SK-N-SH (cell line): ENCODE data around the gene SPDYC. TPM values are rescaled to one million over a fixed set of nuclear protein-coding genes. Genes with fewer than 3 reads are reported as not detected.

ENCODE experiments used
- CTCF ChIA-PET: fragments of 300-600, 350-600 bp; formaldehyde crosslinking; extraction: SDS; loops from one replicate; lab custom pipeline; 2021; lab: Yijun Ruan, JAX
- POLR2A ChIA-PET: fragments of 350-600 bp; sonication (Branson Sonifier 250); formaldehyde crosslinking; extraction: SDS; loops from one replicate; lab custom pipeline; 2020; ENCODE audit warnings: antibody characterized with exemption, inconsistent platforms; lab: Yijun Ruan, JAX
- DNase-seq: peaks from one replicate; pipeline ENCODE4 v3.0.0; 2012
- H2AFZ ChIP-seq: fragments of 200-600 bp; sonication (generic); 2 replicates; pipeline ENCODE4 v1.8.1; 2016; ENCODE audit warnings: antibody characterized with exemption, mild to moderate bottlenecking, low read depth
- H3F3A ChIP-seq: fragments of 200-600 bp; sonication (generic); replicated peaks from 2 replicates; pipeline ENCODE3; 2016; ENCODE audit warnings: antibody characterized with exemption, mild to moderate bottlenecking; ENCODE audit not compliant: insufficient read depth
- H3K27ac ChIP-seq, 2 experiments: fragments of 200-500 bp in 1 of 2; fragments of 200-600 bp in 1 of 2; sonication (Bioruptor generic) in 1 of 2; sonication (generic), shearing (Covaris generic) in 1 of 2; 2 replicates each; pipeline versions ENCODE4 v1.5.1 to v1.6.1; 2014 to 2016; ENCODE audit warnings: low read depth in 2 of 2, inconsistent platforms in 1 of 2, low read length in 1 of 2, mild to moderate bottlenecking in 1 of 2, mixed read lengths in 1 of 2
- H3K27me3 ChIP-seq: fragments of 200-600 bp; sonication (generic), shearing (Covaris generic); 2 replicates; pipeline ENCODE4 v1.6.1; 2016; ENCODE audit warnings: mixed run types; ENCODE audit not compliant: insufficient read depth
- H3K36me3 ChIP-seq, 2 experiments: fragments of 200-500 bp in 1 of 2; fragments of 200-600 bp in 1 of 2; sonication (Bioruptor generic) in 1 of 2; sonication (generic) in 1 of 2; replicated peaks in 1 of 2; 2 replicates each; pipeline versions ENCODE3 to v1.5.1; 2014 to 2016; ENCODE audit warnings: low read length in 1 of 2, mild to moderate bottlenecking in 1 of 2; ENCODE audit not compliant: insufficient read depth in 2 of 2, control insufficient read depth in 1 of 2
- H3K4me1 ChIP-seq, 2 experiments: fragments of 200-500 bp in 1 of 2; fragments of 200-600 bp in 1 of 2; sonication (Bioruptor generic) in 1 of 2; sonication (generic), shearing (Covaris generic) in 1 of 2; 2 replicates each; pipeline versions ENCODE4 v1.5.1 to v1.6.1; 2014 to 2016; ENCODE audit warnings: low read depth in 1 of 2, low read length in 1 of 2, mixed run types in 1 of 2; ENCODE audit not compliant: insufficient read depth in 2 of 2, control insufficient read depth in 1 of 2
- H3K4me2 ChIP-seq: fragments of 200-600 bp; sonication (generic), shearing (Covaris generic); 2 replicates; pipeline ENCODE4 v1.6.1; 2017; ENCODE audit warnings: mixed run types
- H3K4me3 ChIP-seq, 2 experiments: fragments of 200-500 bp in 1 of 2; fragments of 200-600 bp in 1 of 2; sonication (Bioruptor generic) in 1 of 2; sonication (generic), shearing (Covaris generic) in 1 of 2; 2 replicates each; pipeline versions ENCODE4 v1.5.1 to v1.8.1; 2014 to 2016; ENCODE audit warnings: low read depth in 2 of 2, inconsistent platforms in 1 of 2, low read length in 1 of 2, mild to moderate bottlenecking in 1 of 2, mixed read lengths in 1 of 2, moderate library complexity in 1 of 2
- H3K79me2 ChIP-seq: fragments of 200-600 bp; sonication (generic); 2 replicates; pipeline ENCODE4 v1.8.1; 2017; ENCODE audit warnings: mild to moderate bottlenecking; ENCODE audit not compliant: insufficient read depth
- H3K9ac ChIP-seq: fragments of 200-600 bp; sonication (generic); 2 replicates; pipeline ENCODE4 v1.6.1; 2017; ENCODE audit warnings: mixed run types
- H3K9me2 ChIP-seq: fragments of 200-600 bp; sonication (generic); 2 replicates; pipeline ENCODE4 v1.6.1; 2017; ENCODE audit warnings: mixed run types
- H3K9me3 ChIP-seq: fragments of 200-600 bp; sonication (generic); 2 replicates; pipeline ENCODE4 v1.6.1; 2017; ENCODE audit warnings: mixed run types, mild to moderate bottlenecking, moderate library complexity
- H4K20me1 ChIP-seq: fragments of 200-600 bp; sonication (generic); 2 replicates; pipeline ENCODE4 v1.6.1; 2017; ENCODE audit warnings: mild to moderate bottlenecking, mixed run types; ENCODE audit not compliant: insufficient read depth
- EP300 ChIP-seq, 2 experiments: IDR thresholded peaks; 2 replicates each; pipeline versions ENCODE4 v1.4.0 to v1.6.1; 2012; ENCODE audit warnings: borderline replicate concordance in 1 of 2, low read depth in 1 of 2, low read length in 1 of 2
- GATA2 ChIP-seq: sonication (generic); formaldehyde crosslinking; IDR thresholded peaks from 2 replicates; pipeline ENCODE4 v1.5.0; 2020; ENCODE audit warnings: mild to moderate bottlenecking, missing genetic modification reagents
- RAD21 ChIP-seq: IDR thresholded peaks from 2 replicates; pipeline ENCODE4 v1.6.1; 2012; ENCODE audit warnings: mild to moderate bottlenecking, low read length
- SMC3 ChIP-seq: IDR thresholded peaks from 2 replicates; pipeline ENCODE4 v1.6.1; 2012; ENCODE audit warnings: low read depth, low read length, improper control_type of control experiment
- TEAD4 ChIP-seq: IDR thresholded peaks from 2 replicates; pipeline ENCODE4 v1.4.0; 2012; ENCODE audit warnings: mild to moderate bottlenecking, borderline replicate concordance; ENCODE audit not compliant: insufficient read depth
- WGBS: methylation state at CpG from one replicate; pipeline ENCODE4 v1.1.6; 2017; ENCODE audit warnings: low lambda C conversion rate; 5-methylcytosine and 5-hydroxymethylcytosine counted together
- polyA plus RNA-seq, 3 experiments: library from polyadenylated mRNA; depleted of rRNA; stranded (reverse); fragments of >200 nt; gene quantifications; 2 replicates each; pipeline ENCODE4 v1.2.3, GENCODE V29; 2012
- TF ChIP-seq, protein P1 (sequence below): IDR thresholded peaks from 2 replicates; pipeline ENCODE4 v1.4.0; 2012; ENCODE audit warnings: low read depth, borderline replicate concordance

The SPDYC gene
- polyA plus RNA-seq, 1 of the 3 experiments (the other 2 are of a cell fraction), result not detected

DNA sequence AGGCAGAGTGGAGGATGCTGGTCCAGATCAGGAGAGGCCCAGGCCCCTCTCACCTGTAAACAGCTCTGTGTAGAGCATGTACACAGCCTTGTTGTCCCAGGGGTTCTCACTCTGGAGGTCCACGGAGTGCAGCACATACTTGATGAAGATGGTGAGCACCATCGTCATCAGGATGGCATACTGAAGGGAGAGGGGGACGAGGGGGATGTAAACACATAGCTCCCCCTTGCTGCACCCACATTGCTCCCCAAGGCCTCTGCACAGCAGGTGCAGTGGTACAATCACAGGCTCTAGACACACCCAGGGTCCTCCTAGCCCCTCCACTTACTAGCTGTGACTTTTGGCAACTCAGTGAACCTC lies 38.6 kb upstream of the SPDYC start:
- Histone ChIP-seq H3K4me3 (no peak overlapping the region), H3K9me3 (no peaks in the 10 kb centered on the region), H3K27ac (no peak overlapping the region; a peak in 1 of 4 replicates), H3K4me1 (peaks cover 0 to 28% of the 10 kb centered on the region in 2 experiments; a peak in 2 of 4 replicates), H4K20me1 (no peaks in the 10 kb centered on the region; the same call in 1 of the 2 replicates), H2AFZ (no peak overlapping the region), H3K4me2 (no peak overlapping the region), H3K9ac (no peak overlapping the region), H3K27me3 (no peaks in the 10 kb centered on the region), H3F3A (peaks cover 10% of the 10 kb centered on the region), H3K9me2 (no peaks in the 10 kb centered on the region), H3K36me3 (peaks cover 19 to 59% of the 10 kb centered on the region in 2 experiments), H3K79me2 (peaks cover 28% of the 10 kb centered on the region; the same call in 1 of the 2 replicates)
- no peak for DNase-seq
- POLR2A ChIA-PET, result interaction anchor here (1.1 to 1.4 kb wide), 2 partner anchors 9 to 14 kb away, joined by 3 to 8 read pairs; partner anchors contain the start of genes FAU, MRPL49 and ZNHIT2
- WGBS, result 72% methylated on average over 3 of the region's 3 CpGs
- CTCF ChIA-PET, result interaction anchor here (2.4 to 4.3 kb wide), 3 partner anchors 14 to 21 kb away, joined by 6 to 23 read pairs (median 22); partner anchors contain the start of genes TM7SF2 and ZNHIT2
- no peak for TF ChIP-seq EP300 (IDR thresholded peaks at IDR 0.05; ENCODE audit: borderline replicate concordance in 1 of 2, low read depth in 1 of 2, low read length in 1 of 2)

- H3K79me2 ChIP-seq, result peaks cover 28% of the 10 kb centered on the region; the same call in 1 of the 2 replicates
- peaks cover 19 to 54% of the 10 kb centered on the region in 2 experiments for H3K36me3 ChIP-seq
- no peaks in the 10 kb centered on the region for H3K27me3 ChIP-seq
- H3K9ac ChIP-seq, result no peak overlapping the region
- no peaks in the 10 kb centered on the region for H3K9me3 ChIP-seq
- H3K4me2 ChIP-seq, result no peak overlapping the region
- H3K9me2 ChIP-seq, result no peaks in the 10 kb centered on the region
- POLR2A ChIA-PET, result interaction anchor here (1.1 to 1.4 kb wide), 2 partner anchors 10 to 14 kb away, joined by 3 to 8 read pairs; partner anchors contain the start of genes FAU, MRPL49 and ZNHIT2
- no peak overlapping the region for H3K4me3 ChIP-seq
- TF ChIP-seq GATA2 (no peak), SMC3 (no peak), RAD21 (no peak), TEAD4 (no peak)
- TF ChIP-seq, protein P1, sequence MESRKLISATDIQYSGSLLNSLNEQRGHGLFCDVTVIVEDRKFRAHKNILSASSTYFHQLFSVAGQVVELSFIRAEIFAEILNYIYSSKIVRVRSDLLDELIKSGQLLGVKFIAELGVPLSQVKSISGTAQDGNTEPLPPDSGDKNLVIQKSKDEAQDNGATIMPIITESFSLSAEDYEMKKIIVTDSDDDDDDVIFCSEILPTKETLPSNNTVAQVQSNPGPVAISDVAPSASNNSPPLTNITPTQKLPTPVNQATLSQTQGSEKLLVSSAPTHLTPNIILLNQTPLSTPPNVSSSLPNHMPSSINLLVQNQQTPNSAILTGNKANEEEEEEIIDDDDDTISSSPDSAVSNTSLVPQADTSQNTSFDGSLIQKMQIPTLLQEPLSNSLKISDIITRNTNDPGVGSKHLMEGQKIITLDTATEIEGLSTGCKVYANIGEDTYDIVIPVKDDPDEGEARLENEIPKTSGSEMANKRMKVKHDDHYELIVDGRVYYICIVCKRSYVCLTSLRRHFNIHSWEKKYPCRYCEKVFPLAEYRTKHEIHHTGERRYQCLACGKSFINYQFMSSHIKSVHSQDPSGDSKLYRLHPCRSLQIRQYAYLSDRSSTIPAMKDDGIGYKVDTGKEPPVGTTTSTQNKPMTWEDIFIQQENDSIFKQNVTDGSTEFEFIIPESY, result no peak
- no peaks in the 10 kb centered on the region; the same call in 1 of the 2 replicates for H4K20me1 ChIP-seq
- WGBS, result 95% methylated on average over 5 of the region's 6 CpGs
- CTCF ChIA-PET, result interaction anchor here (2.4 to 4.3 kb wide), 3 partner anchors 15 to 22 kb away, joined by 6 to 23 read pairs (median 22); partner anchors contain the start of genes TM7SF2 and ZNHIT2
- no peak for DNase-seq
- H3K27ac ChIP-seq, result no peak overlapping the region
- peaks cover 9% of the 10 kb centered on the region for H3F3A ChIP-seq
- H3K4me1 ChIP-seq, result peaks cover 0 to 28% of the 10 kb centered on the region in 2 experiments; a peak in 2 of 4 replicates
- no peak overlapping the region for H2AFZ ChIP-seq
Measured at GRCh38 chr11:65131895-65132237, 38.2 kb upstream of the SPDYC start.
